Stimulated activated naive CD4-positive, alpha-beta T cell treated with Interleukin-2 at 50 U/mL for 16 hours (primary cell): ENCODE results near the gene KCNMB2.

Experiments
- DNase-seq: peaks from one replicate; lab custom pipeline; 2025; lab: John Stamatoyannopoulos, UW

The KCNMB2 gene

DNA sequence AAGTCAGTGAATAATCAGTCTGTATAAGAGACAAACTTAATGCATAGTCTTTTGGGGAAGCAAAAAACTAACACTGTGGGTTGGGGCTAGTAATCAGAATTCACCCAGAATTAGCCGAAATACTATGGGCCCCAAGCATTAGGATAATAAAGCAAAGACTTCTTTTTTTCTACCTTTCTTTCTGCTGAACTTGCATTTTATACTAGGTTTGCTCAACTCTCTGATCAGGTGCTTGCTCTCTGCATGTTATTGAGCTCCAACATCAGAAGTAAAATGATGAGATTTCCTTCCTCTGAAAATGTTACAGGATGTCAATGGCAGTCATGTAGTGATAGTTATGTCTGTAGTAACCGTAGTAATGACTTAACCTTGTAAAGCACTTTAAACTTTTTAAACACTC is 216.6 kb downstream of the KCNMB2 start:
- DNase-seq: no peak

DNA sequence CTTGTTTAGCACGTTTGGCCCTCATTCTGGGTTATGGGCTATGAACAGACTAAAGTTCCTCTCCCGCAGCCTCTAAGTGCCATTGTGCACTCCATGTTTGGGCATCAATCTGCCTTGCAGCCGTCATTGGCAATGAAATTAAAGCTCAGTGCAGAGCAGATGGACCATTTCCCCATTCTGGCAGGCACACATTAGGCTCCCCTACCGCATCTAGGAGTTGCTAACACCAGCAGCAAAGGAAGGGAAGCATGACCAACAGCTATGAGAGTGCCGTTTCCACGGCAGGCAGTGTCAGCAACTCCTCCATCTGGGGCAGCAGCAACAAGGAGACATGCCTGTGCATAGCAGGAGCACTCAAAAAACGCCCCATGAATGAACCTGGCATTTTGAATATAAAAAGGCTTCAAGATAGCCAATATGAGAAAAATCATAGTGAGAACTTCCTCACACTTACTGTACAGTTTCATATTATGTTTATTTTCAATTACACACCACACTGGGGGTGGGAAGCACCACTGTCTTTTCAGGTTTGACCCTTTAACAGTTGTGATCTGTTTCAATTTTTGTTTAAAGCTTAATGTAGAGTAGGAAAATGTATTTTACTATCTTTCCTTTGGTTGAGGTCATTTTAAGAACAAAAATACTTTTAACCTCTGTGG is 218.7 kb downstream of the KCNMB2 start:
- DNase-seq: no peak

DNA sequence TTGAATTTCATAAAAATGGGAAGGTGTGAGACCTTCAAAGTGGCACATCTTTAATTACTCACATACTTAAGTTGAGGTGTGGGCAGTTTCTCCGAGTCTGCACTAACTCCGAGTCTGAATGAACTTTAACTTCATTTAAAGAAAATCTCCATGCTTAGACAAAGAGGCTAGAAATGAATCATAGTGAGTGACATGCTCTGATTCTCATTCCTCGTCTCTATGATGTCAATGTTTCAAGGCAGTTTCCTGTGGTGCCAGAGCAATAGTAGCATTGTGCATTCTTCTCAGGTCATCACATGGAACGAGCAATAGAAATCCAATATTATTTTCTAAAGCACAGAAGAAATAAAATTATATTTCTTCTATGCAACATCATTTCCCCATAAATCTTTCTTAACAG is 224.8 kb downstream of the KCNMB2 start:
- no peak for DNase-seq

DNA sequence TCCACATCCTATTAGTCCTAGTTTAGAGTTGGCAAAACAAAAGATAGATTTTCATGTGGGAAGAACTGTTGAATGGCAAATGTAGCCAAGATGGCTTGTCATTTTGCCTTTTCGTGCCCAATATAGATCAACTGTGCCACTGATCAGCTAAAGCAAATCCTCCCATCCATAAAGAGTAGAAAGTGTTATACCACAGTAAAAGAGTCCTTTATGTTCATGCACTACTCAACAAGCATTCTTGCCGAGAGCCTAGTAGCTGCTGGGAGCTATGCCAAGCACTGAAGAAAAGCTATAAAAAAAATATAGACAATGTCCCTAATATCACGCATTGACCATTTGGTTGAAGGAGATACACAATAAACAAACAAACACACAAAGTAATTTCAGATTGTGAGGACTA is 225.2 kb downstream of the KCNMB2 start:
- no peak for DNase-seq

DNA sequence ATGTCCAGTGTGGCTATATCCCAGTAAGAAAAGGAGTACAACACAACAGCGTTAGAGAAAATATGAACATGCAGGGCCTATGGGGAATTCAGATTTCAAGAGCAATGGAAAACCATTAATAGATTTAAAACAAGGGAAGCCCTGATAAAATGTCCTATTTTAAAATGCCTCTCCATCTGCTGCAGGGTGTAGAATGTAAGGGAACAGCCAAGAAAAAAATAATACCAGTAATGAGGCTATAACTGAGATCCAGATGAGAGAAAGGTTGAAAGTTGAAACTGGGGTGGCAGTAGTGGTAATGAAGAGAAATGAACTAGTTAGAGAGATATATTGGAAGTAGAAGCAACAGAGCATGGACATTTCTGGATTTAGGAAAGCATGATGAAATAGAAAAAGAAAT is 226.1 kb downstream of the KCNMB2 start:
- DNase-seq: no peak

DNA sequence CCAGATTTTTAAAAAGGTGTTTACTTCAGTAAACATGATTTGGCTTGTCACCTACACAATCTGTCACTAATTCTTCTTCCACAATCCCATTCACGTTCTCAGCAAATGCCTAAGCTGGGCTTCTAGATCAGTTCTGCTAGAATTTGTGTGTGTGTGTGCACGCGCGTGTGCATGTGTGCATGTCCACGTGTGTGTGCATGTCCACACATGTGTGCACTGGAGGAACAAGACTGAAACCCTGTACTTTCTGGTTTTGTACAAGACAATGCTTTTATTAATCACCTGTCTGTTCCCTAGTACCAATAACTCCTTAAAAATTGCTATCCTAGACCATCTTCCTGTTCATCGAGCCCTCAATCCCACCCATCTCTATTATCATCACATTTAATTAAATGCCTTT is 229.2 kb downstream of the KCNMB2 start:
- DNase-seq: no peak

DNA sequence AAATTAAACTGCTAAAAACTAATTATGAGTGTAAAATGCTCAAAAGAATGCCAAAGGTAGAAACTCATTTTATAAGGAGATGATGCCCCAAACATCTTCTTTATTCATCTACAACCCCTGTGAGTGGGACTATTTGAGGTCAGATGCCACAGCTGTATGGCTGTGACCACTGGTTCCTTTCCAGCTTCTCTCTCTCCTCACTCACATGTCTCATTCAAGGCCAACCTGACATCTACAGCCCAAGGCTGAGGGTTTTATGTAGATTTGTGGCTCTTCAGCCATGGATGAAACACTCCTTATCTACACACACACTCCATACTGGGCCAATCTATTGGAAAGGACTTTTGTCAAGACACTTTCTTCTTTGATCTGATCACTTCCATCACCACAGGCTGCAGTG is 231.3 kb downstream of the KCNMB2 start:
- DNase-seq: no peak

DNA sequence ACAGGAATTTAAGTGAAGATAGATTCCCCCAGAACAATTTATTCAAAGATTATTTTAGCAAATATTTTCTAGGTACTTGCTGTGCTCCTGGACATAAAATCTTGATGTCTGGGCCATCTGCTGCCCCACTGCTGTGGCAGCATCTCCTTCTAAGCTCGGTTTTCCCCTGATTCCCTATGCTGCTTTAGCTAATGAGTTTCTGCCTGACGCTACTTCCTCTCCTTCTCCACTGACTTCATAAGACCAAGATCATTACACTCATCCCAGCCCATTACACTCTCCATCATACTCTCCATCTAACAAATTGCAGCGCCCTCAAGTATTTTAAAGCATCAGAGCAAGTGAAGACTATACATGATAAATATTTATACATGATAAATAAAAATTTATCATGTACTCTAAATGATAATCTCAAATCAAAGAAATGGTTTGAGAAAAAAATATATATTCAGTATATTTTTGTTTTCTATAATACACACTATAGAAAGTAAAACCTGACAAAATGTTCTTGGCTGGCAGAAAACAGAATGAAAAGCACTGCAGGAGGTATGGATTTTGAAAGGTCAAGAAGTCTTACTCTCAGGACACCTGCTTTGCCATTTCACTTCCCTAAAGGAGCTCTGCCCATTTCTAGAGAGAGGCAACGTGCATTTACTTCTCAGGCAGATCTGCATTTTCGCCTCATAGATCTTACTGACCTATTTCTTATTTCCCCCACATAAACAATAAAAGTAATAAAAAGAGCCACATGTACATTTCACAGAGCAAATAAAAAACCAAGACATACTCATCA is 232.0 kb downstream of the KCNMB2 start:
- no peak for DNase-seq

DNA sequence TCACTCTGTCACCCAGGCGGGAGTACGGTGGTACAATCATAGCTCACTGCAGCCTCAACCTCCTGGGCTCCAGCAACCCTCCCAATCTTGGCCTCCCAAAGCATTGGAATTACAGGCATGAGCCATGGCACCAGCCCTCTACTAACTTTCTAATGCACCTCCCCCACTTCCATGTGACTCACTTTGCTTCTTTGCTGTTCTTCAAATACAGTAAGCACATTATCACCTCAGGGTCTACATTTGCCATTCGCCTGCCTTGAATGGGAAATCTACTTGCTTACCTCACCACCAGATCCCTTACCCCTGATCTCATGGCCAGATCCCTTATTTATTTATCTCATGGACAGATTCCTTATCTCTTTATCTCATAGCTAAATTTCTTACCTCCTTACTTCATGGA is 235.3 kb downstream of the KCNMB2 start:
- no peak for DNase-seq

DNA sequence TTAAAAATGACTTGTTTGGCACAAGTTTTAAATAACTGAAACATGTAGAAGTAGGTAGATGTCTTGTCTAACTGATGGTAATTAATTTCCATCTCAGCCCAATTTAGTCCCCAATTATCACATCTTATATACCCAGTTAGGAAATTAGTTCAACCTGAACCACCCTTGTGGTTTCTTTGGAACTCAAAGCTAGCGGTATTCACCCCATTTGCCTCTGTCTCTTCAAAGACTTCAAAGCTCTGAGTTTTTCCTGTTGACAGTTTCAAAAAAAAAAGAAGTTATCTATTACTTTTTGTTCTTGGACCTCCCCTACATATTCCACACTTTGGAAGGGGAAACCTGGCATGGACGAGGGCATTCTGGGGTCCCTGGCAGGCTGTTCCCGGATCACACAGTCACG is 236.5 kb downstream of the KCNMB2 start:
- DNase-seq: no peak

DNA sequence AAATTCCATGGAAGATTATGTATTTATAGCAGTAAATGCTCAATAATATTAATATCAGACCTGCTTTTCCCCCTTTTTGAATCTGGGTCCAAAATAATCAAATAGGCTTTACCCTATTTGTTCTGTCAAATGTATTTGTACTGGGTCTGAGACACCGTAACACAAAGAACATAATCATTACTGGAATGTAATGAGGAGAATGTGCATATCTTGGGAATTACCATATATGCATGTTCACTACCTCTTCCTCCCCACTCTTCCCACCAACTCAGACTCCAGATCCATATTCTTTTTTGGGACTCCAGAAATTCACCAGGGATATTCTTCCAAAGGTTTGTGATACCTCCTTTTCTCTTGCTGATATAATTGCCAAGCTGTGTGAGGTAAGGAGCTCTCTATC is 237.1 kb downstream of the KCNMB2 start:
- no peak for DNase-seq

DNA sequence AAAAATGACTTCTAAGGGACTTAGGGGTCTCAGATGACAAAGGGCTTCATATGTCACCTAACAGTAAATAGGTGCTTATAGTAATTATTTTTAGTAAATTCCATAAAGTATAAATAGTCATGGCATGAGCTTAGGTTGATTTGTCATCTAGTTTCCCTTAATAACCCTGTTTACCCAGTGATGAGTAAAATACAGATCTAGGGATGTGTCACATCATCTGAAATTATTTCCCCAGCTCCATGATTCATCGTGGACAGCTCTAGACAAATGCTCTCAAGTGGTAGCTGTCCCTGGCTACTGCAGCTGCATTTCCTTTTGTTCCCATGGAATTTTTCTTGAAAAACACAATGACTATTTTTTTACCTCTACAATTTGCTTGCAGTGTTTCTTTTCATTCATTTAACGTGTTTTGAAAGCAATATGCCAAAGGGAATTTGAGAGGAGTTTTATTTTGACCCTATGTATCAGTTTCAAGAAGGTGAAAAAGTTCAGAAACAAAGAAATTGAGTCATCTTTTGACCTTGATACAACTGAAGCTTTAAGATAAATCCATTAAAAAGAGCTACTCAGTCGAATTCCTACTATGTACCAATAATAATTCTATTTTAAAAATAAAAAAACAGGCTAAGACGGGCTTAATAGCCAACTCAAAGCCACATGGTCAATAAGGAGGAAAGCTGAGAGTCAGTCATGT is 241.6 kb downstream of the KCNMB2 start:
- DNase-seq: no peak

DNA sequence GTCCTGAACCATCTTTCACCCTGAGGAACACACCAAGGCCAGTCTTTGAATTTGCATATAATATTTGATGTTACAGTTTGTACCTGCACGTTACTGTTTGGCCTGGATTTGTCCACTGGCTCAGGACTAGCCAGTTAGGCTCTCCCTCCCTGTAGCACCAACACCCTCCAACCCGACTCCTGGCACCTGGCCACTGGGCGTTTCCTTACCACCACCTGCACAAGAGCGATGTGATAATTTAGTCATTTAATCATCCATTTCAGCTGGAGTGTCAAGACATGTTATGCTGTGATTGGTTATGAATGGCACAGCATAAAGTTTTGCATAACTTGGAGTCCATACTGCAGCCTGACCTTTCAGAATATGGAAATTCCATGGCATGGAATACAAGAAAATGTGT is 242.4 kb downstream of the KCNMB2 start:
- no peak for DNase-seq

DNA sequence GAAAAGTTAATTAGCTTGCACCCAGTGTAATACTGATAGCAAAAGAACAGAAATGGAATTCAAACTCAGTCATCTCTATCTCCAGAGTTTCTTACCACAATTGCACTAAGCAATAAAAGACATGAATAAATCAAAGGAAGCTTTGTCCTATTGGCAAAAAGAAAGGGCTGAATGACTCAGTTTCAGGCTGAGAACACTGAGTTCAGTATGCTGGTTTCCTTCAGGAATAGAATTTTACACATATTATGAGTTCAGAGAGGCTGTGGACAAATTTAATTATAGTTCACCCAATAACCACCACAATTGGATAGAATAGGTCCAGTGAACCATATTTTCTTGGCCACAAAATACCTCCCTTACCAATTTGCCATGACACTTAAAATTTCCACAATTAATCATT is 249.7 kb downstream of the KCNMB2 start:
- DNase-seq: no peak

DNA sequence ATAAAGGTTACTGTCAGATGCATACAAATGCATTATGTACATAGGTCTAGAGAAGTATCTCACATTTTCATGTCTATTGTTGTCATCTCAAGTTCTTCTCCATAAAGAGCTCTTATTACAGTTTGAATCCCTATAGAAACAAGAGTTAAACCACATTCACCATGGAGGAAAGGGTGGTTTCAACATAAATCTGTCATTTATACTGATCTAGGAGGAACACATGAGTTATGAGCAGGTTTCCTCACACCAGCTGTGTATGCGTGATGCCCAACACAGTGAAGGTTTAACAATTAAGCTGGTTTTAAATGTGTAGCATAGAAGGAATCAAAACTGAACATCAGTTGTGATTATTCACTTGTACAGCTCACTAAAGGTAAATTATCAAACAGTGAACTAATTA is 251.7 kb downstream of the KCNMB2 start:
- no peak for DNase-seq

DNA sequence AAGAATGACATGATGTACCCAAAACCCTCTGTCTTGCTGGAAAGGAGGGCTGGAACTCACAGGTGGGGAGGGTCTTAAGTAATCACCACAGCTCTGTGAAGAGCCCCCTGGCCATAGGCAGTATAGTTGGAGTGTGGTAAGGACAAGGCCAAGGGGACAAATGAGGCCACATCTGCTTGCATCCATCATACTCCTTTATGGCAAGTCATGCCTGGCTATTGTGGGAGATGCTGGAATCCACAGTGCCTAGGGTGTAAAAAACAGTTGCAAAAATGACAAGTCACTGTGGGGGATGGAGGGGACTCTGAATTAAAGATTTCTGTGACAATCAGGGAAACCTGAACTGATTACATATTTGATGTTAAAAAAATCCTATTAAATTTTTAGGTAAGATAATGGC is 258.5 kb downstream of the KCNMB2 start:
- DNase-seq: no peak

DNA sequence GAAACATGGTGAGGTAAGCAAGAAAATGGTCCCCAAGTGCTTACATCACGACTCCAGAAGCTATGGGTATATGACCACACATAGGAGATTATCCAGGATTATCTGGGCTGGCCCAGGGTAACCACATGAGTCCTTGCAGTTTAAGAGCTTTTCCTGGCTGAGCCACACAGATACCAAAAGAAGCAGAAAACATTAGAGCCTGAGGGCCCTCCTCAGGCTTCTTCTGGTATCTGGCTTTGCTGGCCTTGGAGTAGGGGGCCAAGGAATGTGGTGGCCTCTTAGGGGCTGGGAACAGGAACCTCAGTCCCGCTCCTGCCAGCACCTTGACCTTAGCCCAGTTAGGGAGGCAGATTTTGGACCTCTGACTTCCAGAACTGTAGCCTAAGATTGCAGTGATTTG is 259.1 kb downstream of the KCNMB2 start:
- no peak for DNase-seq

DNA sequence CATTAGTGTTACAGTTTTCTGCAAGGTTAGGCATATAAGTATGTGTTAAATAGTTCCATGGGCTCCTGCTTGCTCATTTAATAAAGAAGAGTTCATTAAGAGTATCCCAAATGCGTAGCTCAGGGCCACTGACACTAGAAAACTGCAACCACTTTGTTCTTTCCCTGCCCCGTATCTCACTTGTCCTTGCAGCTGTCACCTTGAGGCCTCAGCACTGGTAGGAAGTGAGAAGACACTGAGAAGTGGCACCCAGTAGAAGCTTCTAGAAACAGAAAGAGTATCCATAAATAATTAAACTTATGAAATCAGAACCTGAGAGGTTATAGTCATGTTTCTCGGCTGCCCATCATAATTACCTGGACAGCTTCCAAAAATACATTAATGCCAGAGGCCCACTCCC is 266.0 kb downstream of the KCNMB2 start:
- DNase-seq: no peak

DNA sequence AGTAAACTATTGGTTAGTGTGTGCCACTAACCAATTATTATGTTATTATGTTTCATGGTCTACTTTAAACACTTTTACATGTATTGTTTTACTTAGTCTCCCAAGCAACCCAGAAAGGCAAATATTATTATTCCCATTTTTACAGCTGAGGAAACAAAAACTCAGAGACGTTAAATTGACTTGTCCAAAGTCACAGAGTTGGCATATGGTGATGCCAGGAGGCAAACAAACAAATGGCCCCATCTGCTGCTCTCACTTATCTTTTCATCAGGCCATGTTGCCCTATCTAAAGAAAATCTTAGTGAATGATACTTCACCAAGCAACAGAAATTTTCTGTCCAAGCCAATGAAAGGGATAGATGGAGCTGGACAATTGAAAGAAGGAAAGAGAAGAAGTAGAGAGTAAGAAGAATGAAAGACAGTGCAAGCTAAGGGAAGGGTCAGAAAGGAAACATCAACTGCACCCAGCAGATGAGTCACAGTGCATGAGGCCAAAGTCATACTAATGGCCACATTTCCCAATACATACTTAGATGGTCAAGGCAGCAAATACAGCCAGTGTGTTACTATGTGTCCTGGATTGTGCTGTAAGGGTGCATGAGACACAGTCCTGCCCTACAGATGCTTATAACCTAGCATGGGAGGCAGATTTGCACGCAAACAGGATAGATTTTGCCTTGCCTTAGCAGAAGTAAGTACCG is 266.9 kb downstream of the KCNMB2 start:
- no peak for DNase-seq

DNA sequence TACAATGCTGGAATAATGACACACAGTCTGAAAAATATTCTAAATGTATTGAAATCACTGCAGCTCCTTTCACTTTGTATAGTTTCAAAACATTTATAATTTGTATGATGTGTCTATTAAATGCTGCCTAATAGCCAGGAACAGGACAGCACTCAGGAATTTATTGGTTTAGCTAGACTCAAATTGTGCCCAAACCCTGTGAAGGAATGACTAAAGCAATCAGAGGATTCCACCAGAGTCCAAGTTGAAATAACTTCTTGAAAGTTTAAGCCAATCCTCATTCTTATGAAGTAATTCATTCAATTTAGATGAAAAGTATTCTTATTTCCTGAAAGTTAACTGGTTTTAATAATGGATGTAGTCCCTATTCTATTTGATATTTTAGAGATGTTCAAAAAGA is 268.4 kb downstream of the KCNMB2 start:
- no peak for DNase-seq

DNA sequence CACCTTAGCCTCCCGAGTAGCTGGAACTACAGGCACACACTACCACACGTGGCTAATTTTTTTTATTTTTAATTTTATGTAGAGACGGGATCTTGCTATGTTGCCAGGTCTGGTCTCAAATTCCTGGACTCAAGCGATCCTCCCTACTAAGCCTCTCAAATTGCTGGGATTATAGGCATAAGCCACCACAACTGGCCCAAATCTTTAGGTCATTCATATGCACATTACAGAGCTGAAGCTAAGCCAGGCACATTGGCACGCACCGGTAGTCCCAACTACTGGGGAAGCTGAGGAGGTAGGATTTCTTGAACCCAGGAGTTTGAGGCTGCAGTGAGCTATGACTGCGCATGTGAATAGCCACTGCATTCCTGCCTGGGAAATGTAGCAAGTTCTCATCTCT is 269.5 kb downstream of the KCNMB2 start:
- no peak for DNase-seq

DNA sequence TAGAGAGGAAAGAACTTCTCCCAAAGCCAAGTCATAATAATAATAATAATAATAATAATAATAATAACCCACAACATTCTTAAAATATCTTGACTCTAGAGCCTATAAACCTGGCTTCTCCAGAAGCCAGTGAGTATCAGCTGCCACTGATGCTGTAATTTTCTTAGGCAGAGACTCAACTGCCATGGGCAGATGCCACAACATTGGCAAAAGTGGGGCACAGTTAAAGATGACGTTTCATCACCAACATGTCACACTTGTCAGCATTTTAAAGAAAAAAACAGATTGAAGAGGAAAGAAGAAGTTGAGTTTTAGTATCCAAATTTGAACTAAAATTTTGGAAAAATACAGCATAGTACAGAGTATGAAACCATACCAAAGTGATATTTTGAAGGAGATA is 270.4 kb downstream of the KCNMB2 start:
- DNase-seq: no peak

DNA sequence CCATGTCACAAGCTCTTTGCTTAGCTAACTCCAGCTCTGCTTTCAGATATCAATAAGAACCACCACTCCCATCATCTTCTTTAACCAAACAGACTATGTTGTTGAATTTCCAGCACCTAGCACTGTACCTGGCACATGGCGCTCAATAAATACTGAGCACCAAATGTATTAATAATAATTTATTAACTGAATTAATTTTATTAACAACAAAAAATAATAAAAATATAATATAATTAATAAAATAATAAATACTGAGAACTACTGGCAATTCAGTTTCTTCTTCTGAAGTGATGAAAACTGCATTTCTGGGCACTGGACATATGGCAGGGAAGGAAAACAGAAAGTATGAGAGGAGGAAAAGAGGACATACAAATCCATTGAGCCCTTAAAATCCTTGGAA is 271.5 kb downstream of the KCNMB2 start:
- DNase-seq: no peak
